H1 (cell line): ENCODE measurements around the gene LRRC23. TPM values are rescaled to one million over a fixed set of nuclear protein-coding genes. Genes with fewer than 3 reads are reported as not detected.

Source experiments
- CTCF ChIA-PET: fragments of 300-600 bp; sonication (Branson Sonifier 250); formaldehyde crosslinking; loops from one replicate; lab custom pipeline; 2021; ENCODE audit not compliant: partially characterized antibody; lab: Charles Lee
- POLR2A ChIA-PET: fragments of 300-600 bp; sonication (Branson Sonifier 250); formaldehyde crosslinking; loops from one replicate; lab custom pipeline; 2021; ENCODE audit warnings: inconsistent platforms; ENCODE audit not compliant: partially characterized antibody; lab: Charles Lee
- DNase-seq, 2 experiments: peaks; one replicate each; pipeline versions ENCODE4 v3.0.0 to v3.0.0-alpha.2; 2010 to 2022; ENCODE audit warnings: low spot score in 2 of 2, low read depth in 1 of 2, mixed read lengths in 1 of 2
- FAIRE-seq: peaks from 2 replicates; lab custom pipeline; 2011; peaks lifted over from hg19 to GRCh38; lab: Jason Lieb, UNC
- H2AFZ ChIP-seq: 2 replicates; pipeline ENCODE4 v1.8.1; 2012; ENCODE audit warnings: low read length, inconsistent platforms
- H2AK5ac ChIP-seq: 2 replicates; pipeline ENCODE4 v1.6.1; 2013; ENCODE audit warnings: low read depth, low read length
- H2BK120ac ChIP-seq: replicated peaks from 2 replicates; pipeline ENCODE3; 2013; ENCODE audit warnings: low read depth, low read length, inconsistent platforms
- H2BK12ac ChIP-seq: 2 replicates; pipeline ENCODE4 v1.6.1; 2013; ENCODE audit warnings: low read depth, low read length
- H2BK15ac ChIP-seq: 2 replicates; pipeline ENCODE4 v1.6.1; 2013; ENCODE audit warnings: low read length
- H2BK20ac ChIP-seq: 2 replicates; pipeline ENCODE4 v1.6.1; 2013; ENCODE audit warnings: low read length
- H2BK5ac ChIP-seq: 2 replicates; pipeline ENCODE4 v1.6.1; 2013; ENCODE audit warnings: low read depth, low read length
- H3K14ac ChIP-seq: 2 replicates; pipeline ENCODE4 v1.6.1; 2013; ENCODE audit warnings: inconsistent platforms; ENCODE audit not compliant: insufficient read length
- H3K18ac ChIP-seq: 2 replicates; pipeline ENCODE4 v1.6.1; 2013; ENCODE audit warnings: low read length; ENCODE audit errors: extremely low read depth
- H3K23ac ChIP-seq: 2 replicates; pipeline ENCODE4 v1.6.1; 2013; ENCODE audit warnings: inconsistent platforms; ENCODE audit not compliant: insufficient read length
- H3K23me2 ChIP-seq: 2 replicates; pipeline ENCODE4 v1.6.1; 2013; ENCODE audit warnings: low read depth, low read length
- H3K27ac ChIP-seq: 2 replicates; pipeline ENCODE4 v1.6.1; 2011; ENCODE audit warnings: low read depth, low read length, inconsistent platforms
- H3K27me3 ChIP-seq, 4 experiments: replicated peaks in 1 of 4; 1 replicate in 1 of 4; 2 replicates in 3 of 4; pipeline versions ENCODE4 v1.6.1 to v1.8.1; 2011 to 2013; ENCODE audit warnings: low read length in 3 of 4, mild to moderate bottlenecking in 3 of 4, inconsistent platforms in 2 of 4, mixed read lengths in 2 of 4, moderate library complexity in 1 of 4; ENCODE audit not compliant: control insufficient read depth in 3 of 4, insufficient read depth in 3 of 4; ENCODE audit errors: extremely low read depth in 1 of 4
- H3K36me3 ChIP-seq, 4 experiments: 2 replicates each; pipeline versions ENCODE4 v1.6.1 to v1.8.1; 2011 to 2013; ENCODE audit warnings: mild to moderate bottlenecking in 4 of 4, low read length in 3 of 4, moderate library complexity in 2 of 4, control low read depth in 1 of 4, inconsistent platforms in 1 of 4; ENCODE audit not compliant: insufficient read depth in 4 of 4, control insufficient read depth in 2 of 4
- H3K4ac ChIP-seq: replicated peaks from 2 replicates; pipeline ENCODE3; 2013; ENCODE audit warnings: low read length, low read depth, mixed read lengths, inconsistent platforms; ENCODE audit not compliant: insufficient read length
- H3K4me1 ChIP-seq, 4 experiments: replicated peaks in 1 of 4; 1 replicate in 1 of 4; 2 replicates in 3 of 4; pipeline versions ENCODE4 v1.6.1 to v1.8.1; 2011 to 2013; ENCODE audit warnings: low read length in 3 of 4, inconsistent platforms in 2 of 4, mixed read lengths in 1 of 4; ENCODE audit not compliant: insufficient read depth in 4 of 4, control insufficient read depth in 3 of 4
- H3K4me2 ChIP-seq, 2 experiments: 2 replicates each; pipeline versions ENCODE4 v1.6.1 to v1.8.1; 2011 to 2013; ENCODE audit warnings: low read depth in 2 of 2, low read length in 2 of 2, control low read depth in 1 of 2, inconsistent platforms in 1 of 2, mild to moderate bottlenecking in 1 of 2; ENCODE audit not compliant: insufficient read depth in 1 of 2
- H3K4me3 ChIP-seq, 4 experiments: fragments of 200-600, 300-600 bp in 1 of 4; sonication (generic), shearing (Covaris generic), sonication (Bioruptor Twin) in 1 of 4; 2 replicates each; pipeline versions ENCODE4 v1.5.1 to v1.8.1; 2011 to 2016; ENCODE audit warnings: low read length in 4 of 4, low read depth in 3 of 4, control low read depth in 2 of 4, inconsistent platforms in 2 of 4, mild to moderate bottlenecking in 2 of 4, mixed read lengths in 1 of 4, moderate library complexity in 1 of 4; ENCODE audit not compliant: insufficient read depth in 2 of 4; ENCODE audit errors: extremely low read depth in 1 of 4
- H3K56ac ChIP-seq: replicated peaks from 2 replicates; pipeline ENCODE3; 2013; ENCODE audit warnings: low read depth, mild to moderate bottlenecking, mixed read lengths, low read length, inconsistent platforms; ENCODE audit not compliant: insufficient read length
- H3K79me1 ChIP-seq: 2 replicates; pipeline ENCODE4 v1.6.1; 2013; ENCODE audit warnings: low read depth, low read length, control low read depth
- H3K79me2 ChIP-seq, 2 experiments: 2 replicates each; pipeline versions ENCODE4 v1.6.1 to v1.8.1; 2012 to 2013; ENCODE audit warnings: low read length in 2 of 2, mild to moderate bottlenecking in 2 of 2, inconsistent platforms in 1 of 2; ENCODE audit not compliant: insufficient read depth in 2 of 2, control insufficient read depth in 1 of 2
- H3K9ac ChIP-seq, 4 experiments: replicated peaks in 1 of 4; 1 replicate in 1 of 4; 2 replicates in 3 of 4; pipeline versions ENCODE4 v1.6.1 to v1.8.1; 2011 to 2013; ENCODE audit warnings: low read depth in 3 of 4, low read length in 3 of 4, control low read depth in 2 of 4, mild to moderate bottlenecking in 2 of 4, moderate library complexity in 2 of 4, inconsistent platforms in 1 of 4; ENCODE audit errors: extremely low read depth in 1 of 4
- H3K9me3 ChIP-seq, 2 experiments: 2 replicates each; pipeline versions ENCODE4 v1.6.1 to v1.8.1; 2012 to 2013; ENCODE audit warnings: mild to moderate bottlenecking in 2 of 2, moderate library complexity in 2 of 2, control low read depth in 1 of 2, inconsistent platforms in 1 of 2, low read depth in 1 of 2, low read length in 1 of 2, mixed read lengths in 1 of 2; ENCODE audit not compliant: insufficient read depth in 2 of 2
- H4K20me1 ChIP-seq, 2 experiments: replicated peaks in 1 of 2; 2 replicates each; pipeline versions ENCODE3 to v1.8.1; 2011 to 2013; ENCODE audit warnings: inconsistent platforms in 2 of 2, low read length in 2 of 2, mild to moderate bottlenecking in 1 of 2; ENCODE audit not compliant: insufficient read depth in 2 of 2, control insufficient read depth in 1 of 2
- H4K5ac ChIP-seq: 2 replicates; pipeline ENCODE4 v1.6.1; 2013; ENCODE audit warnings: low read length, low read depth, mixed read lengths, inconsistent platforms; ENCODE audit not compliant: insufficient read length
- H4K8ac ChIP-seq: 2 replicates; pipeline ENCODE4 v1.8.0; 2013; ENCODE audit warnings: mild to moderate bottlenecking, moderate library complexity, low read length, inconsistent platforms; ENCODE audit not compliant: insufficient read depth; ENCODE audit errors: extremely low read depth
- H4K91ac ChIP-seq: replicated peaks from 2 replicates; pipeline ENCODE3; 2013; ENCODE audit warnings: low read length, mixed read lengths, inconsistent platforms; ENCODE audit not compliant: insufficient read length
- EGR1 ChIP-seq: IDR thresholded peaks from 2 replicates; pipeline ENCODE4 v1.6.1; 2011; ENCODE audit warnings: low read depth, low read length, borderline replicate concordance
- MAX ChIP-seq: IDR thresholded peaks from 2 replicates; pipeline ENCODE4 v1.6.1; 2012; ENCODE audit warnings: inconsistent platforms
- SIN3A ChIP-seq, 2 experiments: IDR thresholded peaks in 1 of 2; conservative IDR thresholded peaks in 1 of 2; 2 replicates each; pipeline ENCODE4 v1.6.1; 2011 to 2012; ENCODE audit warnings: low read length in 2 of 2, improper control_type of control experiment in 1 of 2, low read depth in 1 of 2, mild to moderate bottlenecking in 1 of 2
- SRF ChIP-seq: IDR thresholded peaks from 2 replicates; pipeline ENCODE4 v1.6.1; 2011; ENCODE audit warnings: mild to moderate bottlenecking, low read depth, low read length, moderate library complexity
- TAF7 ChIP-seq: optimal IDR thresholded peaks from 2 replicates; pipeline ENCODE3; 2011; ENCODE audit warnings: low read depth, mild to moderate bottlenecking, inconsistent platforms, low read length, moderate library complexity, borderline replicate concordance
- WGBS, 2 experiments: shearing (Covaris generic) in 1 of 2; methylation state at CpG; one replicate each; pipeline versions ENCODE4 v1.1.6 to v1.1.7; 2013 to 2015; ENCODE audit warnings: low lambda C conversion rate in 2 of 2, mixed read lengths in 2 of 2, inconsistent platforms in 1 of 2, low coverage in 1 of 2, missing lambda C conversion rate in 1 of 2; ENCODE audit not compliant: insufficient replicate concordance in 2 of 2, insufficient coverage in 1 of 2, insufficient read length in 1 of 2; ENCODE audit errors: extremely low coverage in 1 of 2, missing lambda C conversion rate in 1 of 2; 5-methylcytosine and 5-hydroxymethylcytosine counted together
- polyA plus RNA-seq, 7 experiments: library from polyadenylated mRNA; depleted of rRNA in 3 of 7; stranded (reverse) in 5 of 7; unstranded in 2 of 7; fragments of >200 nt in 5 of 7; fragments of 200-250 nt in 2 of 7; gene quantifications; 1 replicate in 5 of 7; 2 replicates in 1 of 7; 4 replicates in 1 of 7; pipeline versions ENCODE4 v1.2.1 to v1.2.3, GENCODE V29; 2011 to 2013; ENCODE audit warnings: missing spikeins in 2 of 7, mixed read lengths in 2 of 7
- total RNA-seq: library from RNA; stranded (reverse); fragmentation: NEBNext Ultra II Directional; extraction: Animal tissue kit (Norgen Biotek cat#: 25700); gene quantifications from 2 replicates; pipeline ENCODE4 v1.2.1, GENCODE V29; 2021

The LRRC23 gene
- total and polyA plus RNA-seq, 2 of the 8 experiments (the other 6 are each of a cell fraction or from before 2014, with no cell fraction given): 2.5 to 3.6 TPM

GRCh38 chr12:6925239-6925539 is 20.6 kb downstream of the LRRC23 start:
- DNase-seq (peak in 1 of 2 experiments; percentile 69), FAIRE-seq (no peak)

More at GRCh38 chr12:6925239-6925539, 20.6 kb downstream of the LRRC23 start:
- H4K5ac ChIP-seq: peak overlapping the region; percentile 90
- H3K14ac ChIP-seq: no peak overlapping the region
- POLR2A ChIA-PET: interaction anchor here (0.9 to 44.0 kb wide), 16 partner anchors 15 to 311 kb away, joined by 3 to 1596 read pairs (median 8); partner anchors contain the start of genes C12orf57, C1RL, CDCA3 and EMG1
- peaks cover 18 to 19% of the 10 kb centered on the region in 2 experiments for H3K79me2 ChIP-seq
- H3K23me2 ChIP-seq: peaks cover 28% of the 10 kb centered on the region
- peak overlapping the region; percentile 84 for H2BK120ac ChIP-seq
- H2BK12ac ChIP-seq: peak overlapping the region; percentile 99
- H2BK5ac ChIP-seq: peak overlapping the region; percentile 100
- TF ChIP-seq TAF7 (no peak), EGR1 (0 out of 2 replicates have a peak, but pooled peaks have one; percentile 9), SIN3A (conservative IDR thresholded peaks at IDR 0.05 in 1 of 2, IDR thresholded peaks at IDR 0.05 in 1 of 2; ENCODE audit: low read depth in 1 of 2, low read length in 2 of 2) (0 out of 4 replicates have a peak, but pooled peaks of 1 of the 2 experiments have one; percentile 29), SRF (no peak), MAX (peak; percentile 10; the same call in 1 of the 2 replicates)
- no peak overlapping the region for H4K8ac ChIP-seq
- peaks cover 16 to 33% (median 21%) of the 10 kb centered on the region in 4 experiments for H3K36me3 ChIP-seq
- no peak overlapping the region for H3K23ac ChIP-seq
- peak overlapping the region; percentile 40; the same call in 1 of the 2 replicates for H2BK20ac ChIP-seq
- WGBS, 2 experiments: 17% methylated on average over 1 of the region's 1 CpG; no CpG with 5 or more reads in 1 of the 2 experiments
- peak overlapping the region; percentile 100 for H2BK15ac ChIP-seq
- H4K20me1 ChIP-seq: peaks cover 9 to 11% of the 10 kb centered on the region in 2 experiments
- H3K4me3 ChIP-seq: peak overlapping the region; percentile 30 to 90 (median 66); a peak in 7 of 8 replicates
- H3K9ac ChIP-seq: peak overlapping the region in 3 of 4 experiments; percentile 14 to 62 (median 49); a peak in 4 of 7 replicates
- H2AFZ ChIP-seq: no peak overlapping the region
- H3K4me2 ChIP-seq: peak overlapping the region; percentile 92 to 100
- peak overlapping the region; percentile 86 for H3K27ac ChIP-seq
- H3K27me3 ChIP-seq: no peaks in the 10 kb centered on the region
- no peaks in the 10 kb centered on the region for H3K9me3 ChIP-seq
- H3K4me1 ChIP-seq: peaks cover 13 to 31% (median 17%) of the 10 kb centered on the region in 4 experiments
- CTCF ChIA-PET: interaction anchor here (0.6 to 10.0 kb wide), 21 partner anchors 9 to 187 kb away, joined by 3 to 253 read pairs (median 4); partner anchors contain the start of genes C12orf57, ENO2, GNB3 and LRRC23
- H3K18ac ChIP-seq: peak overlapping the region; percentile 94
- H4K91ac ChIP-seq: peak overlapping the region; percentile 99
- peaks cover 5% of the 10 kb centered on the region; the same call in 1 of the 2 replicates for H3K79me1 ChIP-seq
- peak overlapping the region; percentile 50 for H3K4ac ChIP-seq
- H3K56ac ChIP-seq: peak overlapping the region; percentile 91
- peak overlapping the region; percentile 95 for H2AK5ac ChIP-seq
